Hematopoietic multipotent progenitor cell treated with erythropoietin and hydrocortisone succinate and interleukin-3 and kit ligand, for 15 days (in vitro differentiated cells): Measurements from ENCODE around the gene PHB1.
A peak's percentile ranks its signal among the peaks of the same experiment; 100 is the strongest.
"Not testable (repeated sequence)": the region's sequence is repeated elsewhere in the genome, so short reads cannot be mapped to it uniquely, and the experiment has no call there.

Experiments
- DNase-seq: peaks from one replicate; pipeline ENCODE4 v3.0.0-alpha.2; 2015; ENCODE audit warnings: low spot score

PHB1 gene

GRCh38 chr17:49439673-49440571, 25.2 kb upstream of the PHB1 start:
- no peak for DNase-seq

GRCh38 chr17:49439305-49439672, 24.6 kb upstream of the PHB1 start:
- DNase-seq, result no peak

- no peak for DNase-seq
These were observed 24.0 kb upstream of the PHB1 start for GRCh38 chr17:49438436-49439278.

GRCh38 chr17:49437696-49438435, 23.2 kb upstream of the PHB1 start:
- no peak for DNase-seq

- no peak for DNase-seq
These were observed 21.5 kb upstream of the PHB1 start for GRCh38 chr17:49436174-49436573.

- no peak for DNase-seq
These were observed 21.0 kb upstream of the PHB1 start for GRCh38 chr17:49435671-49436029.

- peak; percentile 55 for DNase-seq
These were observed 20.4 kb upstream of the PHB1 start for GRCh38 chr17:49434821-49435670.

- no peak for DNase-seq
These were observed 18.5 kb upstream of the PHB1 start for GRCh38 chr17:49433000-49433694.

GRCh38 chr17:49431743-49432142, 17.1 kb upstream of the PHB1 start:
- no peak for DNase-seq

- DNase-seq, result no peak
These were observed 10.3 kb upstream of the PHB1 start for GRCh38 chr17:49425004-49425286.

GRCh38 chr17:49424276-49425003, 9.8 kb upstream of the PHB1 start:
- peak; percentile 12 for DNase-seq

- no peak for DNase-seq
These were observed 8.0 kb upstream of the PHB1 start for GRCh38 chr17:49422714-49423113.

GRCh38 chr17:49419761-49420160, 5.1 kb upstream of the PHB1 start:
- DNase-seq, result not testable (repeated sequence)

- not testable (repeated sequence) for DNase-seq
These were observed 4.4 kb upstream of the PHB1 start for GRCh38 chr17:49418754-49419740.

GRCh38 chr17:49414271-49414621, 436 bp downstream of the PHB1 start:
- no peak for DNase-seq

GRCh38 chr17:49409066-49409465, 5.6 kb downstream of the PHB1 start:
- no peak for DNase-seq

- peak; percentile 80 for DNase-seq
These were observed 6.6 kb downstream of the PHB1 start for GRCh38 chr17:49407981-49408501.

GRCh38 chr17:49407086-49407485, 7.6 kb downstream of the PHB1 start:
- no peak for DNase-seq
